K562 (cell line): ENCODE measurements around the gene CNOT1. TPM values are rescaled to one million over a fixed set of nuclear protein-coding genes. Genes with fewer than 3 reads are reported as not detected.

Experiments used
- BCOR ChIP-seq: fragments of 450-650 bp; IDR thresholded peaks from 2 replicates; pipeline ENCODE4 v1.6.1; 2016
- DACH1 ChIP-seq: fragments of 450-650 bp; IDR thresholded peaks from 2 replicates; pipeline ENCODE4 v1.6.1; 2018; ENCODE audit not compliant: partially characterized antibody
- ELF2 ChIP-seq: fragments of 250-450 bp; sonication (Bioruptor Pico); IDR thresholded peaks from 2 replicates; pipeline ENCODE4 v1.5.0; 2021; ENCODE audit warnings: mild to moderate bottlenecking
- EP400 ChIP-seq: fragments of 450-650 bp; IDR thresholded peaks from 2 replicates; pipeline ENCODE4 v1.6.1; 2017; ENCODE audit warnings: antibody characterized with exemption, mild to moderate bottlenecking, moderate library complexity
- HES1 ChIP-seq: fragments of 450-650 bp; IDR thresholded peaks from 2 replicates; pipeline ENCODE4 v1.6.1; 2016; ENCODE audit warnings: low read depth, mild to moderate bottlenecking, moderate library complexity
- HMG20B ChIP-seq: fragments of 250-450 bp; sonication (Bioruptor Pico); IDR thresholded peaks from 2 replicates; pipeline ENCODE4 v1.5.0; 2021; ENCODE audit warnings: mild to moderate bottlenecking
- MLLT1 ChIP-seq, 2 experiments: fragments of 450-650 bp; IDR thresholded peaks; 2 replicates each; pipeline ENCODE4 v1.6.1; 2016
- MNT ChIP-seq, 2 experiments: fragments of 450-650 bp; conservative IDR thresholded peaks; 2 replicates each; pipeline ENCODE4 v1.6.1; 2017; ENCODE audit warnings: mild to moderate bottlenecking in 2 of 2, moderate library complexity in 2 of 2
- MXI1 ChIP-seq: IDR thresholded peaks from 2 replicates; pipeline ENCODE4 v1.6.1; 2011; ENCODE audit warnings: low read depth, mild to moderate bottlenecking, improper control_type of control experiment, low read length
- NR4A1 ChIP-seq, 2 experiments: fragments of 250-450 bp in 1 of 2; fragments of 450-650 bp in 1 of 2; sonication (Bioruptor Pico) in 1 of 2; IDR thresholded peaks; 2 replicates each; pipeline versions ENCODE4 v1.4.0 to v1.6.1; 2016 to 2020; ENCODE audit warnings: mild to moderate bottlenecking in 2 of 2, missing compliant biosample characterization in 1 of 2, missing genetic modification characterization in 1 of 2, moderate library complexity in 1 of 2
- PHF21A ChIP-seq: fragments of 450-650 bp; IDR thresholded peaks from 2 replicates; pipeline ENCODE4 v1.6.1; 2017; ENCODE audit warnings: low read depth, borderline replicate concordance
- POLR2A ChIP-seq: fragments of 450-650 bp; conservative IDR thresholded peaks from 2 replicates; pipeline ENCODE4 v1.6.1; 2016
- RBM34 ChIP-seq: fragments of 200-400 bp; formaldehyde crosslinking; IDR thresholded peaks from 2 replicates; pipeline ENCODE4 v1.6.1; 2018; ENCODE audit warnings: low read length, borderline replicate concordance; ENCODE audit not compliant: insufficient read depth
- RNF2 ChIP-seq: sonication (generic); IDR thresholded peaks from 2 replicates; pipeline ENCODE4 v1.6.1; 2016
- SIN3B ChIP-seq: fragments of 450-650 bp; IDR thresholded peaks from 2 replicates; pipeline ENCODE4 v1.6.1; 2017; ENCODE audit warnings: low read depth, mild to moderate bottlenecking, moderate library complexity
- SMAD1 ChIP-seq: fragments of 150-350 bp; IDR thresholded peaks from 2 replicates; pipeline ENCODE4 v1.6.1; 2014; ENCODE audit warnings: low read length, low read depth; ENCODE audit not compliant: partially characterized antibody
- SMARCE1 ChIP-seq: fragments of 450-650 bp; IDR thresholded peaks from 2 replicates; pipeline ENCODE4 v1.7.1; 2016; ENCODE audit warnings: mild to moderate bottlenecking
- SREBF1 ChIP-seq: fragments of 150-350 bp; IDR thresholded peaks from 2 replicates; pipeline ENCODE4 v1.6.1; 2014; ENCODE audit warnings: antibody characterized with exemption, low read depth, low read length, borderline replicate concordance
- STAG1 ChIP-seq: sonication (generic); formaldehyde crosslinking; IDR thresholded peaks from 2 replicates; pipeline ENCODE4 v1.5.0; 2020; ENCODE audit warnings: missing genetic modification reagents, borderline replicate concordance
- polyA plus RNA-seq, 8 experiments: library from polyadenylated mRNA; depleted of rRNA in 4 of 8; stranded (reverse) in 5 of 8; unstranded in 3 of 8; fragments of >200 nt; fragmentation: Nextera tagmentation in 2 of 8; fragmentation: Illumina TruSeq in 1 of 8; extraction: Ambion mirVana in 2 of 8; extraction: Trizol in 1 of 8; gene quantifications; 2 replicates each; pipeline versions ENCODE4 v1.2.1 to v1.2.3, GENCODE V29; 2011 to 2014; ENCODE audit warnings: inconsistent platforms in 1 of 8, missing spikeins in 1 of 8
- total RNA-seq, 7 experiments: library from RNA; depleted of rRNA in 6 of 7; stranded (reverse); fragments of >200 nt in 6 of 7; fragmentation: Illumina TruSeq in 2 of 7; extraction: Trizol in 2 of 7; gene quantifications; 2 replicates each; pipeline versions ENCODE4 v1.2.1 to v1.2.3, GENCODE V29; 2011 to 2021; ENCODE audit warnings: low replicate concordance in 1 of 7

CNOT1 gene
- total and polyA plus RNA-seq, 9 of the 15 experiments (the other 6 are each of a cell fraction or from before 2014, with no cell fraction given) = 110 to 270 (median 220) TPM

GRCh38 chr16:58494981-58495520 lies 134.6 kb downstream of the CNOT1 start (continued):
- TF ChIP-seq STAG1 (CRISPR knock-in tag) (no peak), SMARCE1 (no peak), SMAD1 (no peak), NR4A1 (CRISPR knock-in tag; IDR thresholded peaks at IDR 0.05) (no peak), NR4A1 (tag; IDR thresholded peaks at IDR 0.05) (no peak), SIN3B (no peak), BCOR (no peak), RNF2 (no peak), DACH1 (peak; percentile 28), ELF2 (no peak), POLR2A (no peak), SREBF1 (no peak), MLLT1 (IDR thresholded peaks at IDR 0.05) (no peak), HES1 (no peak), MNT (conservative IDR thresholded peaks at IDR 0.05) (no peak), PHF21A (no peak), HMG20B (CRISPR knock-in tag) (no peak), EP400 (no peak), RBM34 (no peak), MXI1 (peak; percentile 100)
